ENCODE results near the gene GIT2.
A peak's percentile ranks its signal among the peaks of the same experiment; 100 is the strongest.
"Not testable (repeated sequence)": the region's sequence is repeated elsewhere in the genome, so short reads cannot be mapped to it uniquely, and the experiment has no call there.

Gene GIT2

DNA sequence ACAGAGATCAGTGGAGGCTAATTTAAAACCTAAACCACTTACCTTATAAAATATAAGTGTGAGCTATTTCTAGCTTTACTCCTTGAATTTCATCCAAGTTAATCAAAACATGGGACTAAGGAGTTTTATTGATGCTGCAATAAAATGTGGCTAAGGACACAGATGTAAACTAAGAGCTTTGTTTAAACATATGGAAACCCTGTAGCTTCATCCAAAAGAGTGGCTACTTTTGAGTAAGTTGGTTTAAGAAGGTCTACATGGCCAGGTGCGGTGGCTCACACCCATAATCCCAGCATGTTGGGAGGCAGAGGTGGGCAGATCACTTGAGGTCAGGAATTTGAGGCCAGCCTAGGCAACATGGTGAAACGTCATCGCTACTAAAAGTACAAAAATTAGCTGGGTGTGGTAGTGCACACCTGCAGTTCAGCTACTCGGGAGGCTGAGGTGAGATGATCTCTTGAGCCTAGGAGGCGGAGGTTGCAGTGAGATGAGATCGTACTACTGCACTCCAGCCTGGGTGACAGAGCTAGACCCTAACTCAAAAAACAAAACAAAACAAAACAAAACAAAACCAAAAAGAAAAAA, 55.7 kb downstream of the GIT2 start:
- DNase-seq = no peak

DNA sequence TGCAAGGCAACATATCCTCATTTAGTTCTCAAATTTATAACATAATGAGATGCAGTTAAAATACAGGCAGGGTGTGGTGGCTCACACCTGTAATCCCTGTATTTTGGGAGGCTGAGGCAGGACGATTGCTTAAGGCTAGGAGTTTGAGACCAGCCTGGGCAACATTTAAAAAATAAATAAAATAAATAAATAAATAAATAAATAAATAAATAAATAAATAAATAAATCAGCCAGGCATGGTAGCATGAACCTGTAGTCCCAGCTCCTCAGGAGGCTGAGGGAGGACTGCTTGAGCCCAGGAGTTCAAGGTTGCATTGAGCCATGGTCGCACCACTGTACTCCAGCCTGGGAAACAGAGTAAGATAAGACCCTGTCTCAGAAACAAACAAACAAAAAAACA, 56.7 kb downstream of the GIT2 start:
- no peak for DNase-seq

DNA sequence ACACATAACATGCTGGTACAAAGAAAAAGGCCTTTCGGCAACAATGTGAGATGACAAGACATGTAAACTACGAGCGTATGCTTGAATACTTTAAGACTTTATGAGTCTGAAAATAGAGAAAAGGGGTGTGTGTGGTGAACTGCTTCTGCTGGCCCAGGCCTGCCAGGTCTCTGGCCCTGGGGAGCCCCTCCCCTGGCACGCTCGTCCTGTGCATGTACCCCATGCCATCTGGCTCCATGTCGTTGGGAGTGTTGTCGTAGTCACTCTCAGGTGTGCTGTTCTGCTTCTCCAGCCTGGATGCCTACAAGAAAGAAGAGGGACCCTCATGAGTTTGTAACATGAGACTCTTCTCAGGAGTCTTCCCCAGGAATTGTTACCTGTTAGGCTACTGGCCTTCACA, 57.2 kb downstream of the GIT2 start:
- DNase-seq = no peak

DNA sequence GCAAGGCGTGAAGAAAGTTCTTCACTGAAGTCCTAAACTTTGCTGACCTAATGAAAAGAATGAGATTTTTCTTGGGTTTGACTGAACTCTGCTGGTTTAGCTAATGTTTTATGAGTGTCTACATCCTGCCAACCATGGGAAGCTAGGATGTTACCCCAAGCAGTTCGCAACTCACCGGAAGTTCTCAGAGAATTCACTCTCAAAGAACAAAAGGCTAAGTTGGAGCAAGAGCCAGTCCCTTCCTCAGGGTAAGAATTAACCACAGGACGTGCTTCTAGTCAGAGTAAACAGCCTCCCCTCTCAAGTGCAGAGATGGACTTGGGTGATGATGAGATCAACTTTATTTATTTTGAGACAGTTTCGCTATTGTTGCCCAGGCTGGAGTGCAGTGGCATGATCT, 58.8 kb downstream of the GIT2 start:
- no peak for DNase-seq

DNA sequence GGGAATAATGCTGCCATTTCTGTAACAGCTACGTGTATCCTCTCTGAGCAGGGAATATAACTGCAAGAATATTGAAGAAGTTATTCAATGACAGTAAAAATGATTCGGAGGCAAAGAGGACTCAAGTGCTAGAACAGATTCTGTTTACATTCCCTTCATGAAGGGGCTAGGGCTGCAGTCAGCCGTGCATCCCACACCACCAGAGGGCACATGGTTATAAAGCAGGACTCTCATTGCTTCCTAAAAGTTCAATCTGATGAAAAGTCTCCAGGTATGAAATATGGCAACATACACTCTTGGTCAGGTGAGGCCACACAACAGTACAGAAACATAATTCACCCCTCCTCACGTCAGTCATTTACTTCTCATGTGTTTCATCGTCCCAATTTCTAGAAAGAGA, 62.1 kb downstream of the GIT2 start:
- no peak for DNase-seq

DNA sequence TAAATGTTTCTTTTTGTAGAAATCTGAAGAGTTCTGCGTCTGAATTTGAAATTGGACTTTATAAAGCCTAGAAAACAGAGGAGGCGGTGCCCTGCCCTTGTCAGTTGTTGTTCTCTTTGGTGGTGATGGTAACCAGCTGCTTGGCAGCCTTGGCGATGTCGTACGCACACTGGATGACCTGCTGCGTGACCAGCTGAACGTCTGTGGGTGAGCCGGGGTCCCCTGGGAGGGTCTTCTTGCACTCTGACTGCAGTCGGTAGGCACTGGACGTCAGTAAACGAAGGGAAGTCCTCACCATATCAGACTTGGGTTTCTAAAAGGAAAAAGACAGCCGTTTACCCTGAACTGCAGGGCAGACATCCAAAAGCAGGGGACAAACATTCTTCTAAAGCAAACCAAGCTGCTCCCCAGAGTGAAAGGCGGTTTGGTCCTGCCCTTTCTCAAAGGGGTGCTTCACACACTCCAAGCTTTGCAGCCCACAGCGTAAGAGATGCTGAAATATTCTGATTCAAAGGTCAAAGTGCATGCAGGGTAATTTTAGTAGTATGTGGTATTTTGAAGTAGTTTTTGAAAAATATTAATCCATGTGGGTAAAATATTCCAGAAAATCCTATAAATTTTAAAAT, 63.2 kb downstream of the GIT2 start:
- no peak for DNase-seq

DNA sequence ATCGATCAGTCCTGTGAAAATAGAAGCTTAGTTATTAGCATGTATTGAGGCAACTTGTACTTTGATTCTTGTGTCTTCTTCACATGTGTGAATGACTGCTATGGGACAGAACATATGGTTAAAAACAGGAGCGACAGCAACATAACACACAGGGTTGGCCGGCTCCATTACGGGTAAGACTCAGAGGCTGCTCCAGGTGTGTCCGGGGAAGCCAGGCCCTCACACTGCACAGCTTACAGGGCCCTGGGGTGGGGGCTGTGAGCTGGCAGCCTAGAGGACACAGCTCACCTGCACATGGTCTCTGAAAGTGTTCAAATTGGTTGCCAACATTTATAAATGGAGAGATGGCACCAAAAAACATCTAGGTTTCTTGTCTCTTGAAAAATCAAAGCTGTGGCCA, 65.0 kb downstream of the GIT2 start:
- no peak for DNase-seq

DNA sequence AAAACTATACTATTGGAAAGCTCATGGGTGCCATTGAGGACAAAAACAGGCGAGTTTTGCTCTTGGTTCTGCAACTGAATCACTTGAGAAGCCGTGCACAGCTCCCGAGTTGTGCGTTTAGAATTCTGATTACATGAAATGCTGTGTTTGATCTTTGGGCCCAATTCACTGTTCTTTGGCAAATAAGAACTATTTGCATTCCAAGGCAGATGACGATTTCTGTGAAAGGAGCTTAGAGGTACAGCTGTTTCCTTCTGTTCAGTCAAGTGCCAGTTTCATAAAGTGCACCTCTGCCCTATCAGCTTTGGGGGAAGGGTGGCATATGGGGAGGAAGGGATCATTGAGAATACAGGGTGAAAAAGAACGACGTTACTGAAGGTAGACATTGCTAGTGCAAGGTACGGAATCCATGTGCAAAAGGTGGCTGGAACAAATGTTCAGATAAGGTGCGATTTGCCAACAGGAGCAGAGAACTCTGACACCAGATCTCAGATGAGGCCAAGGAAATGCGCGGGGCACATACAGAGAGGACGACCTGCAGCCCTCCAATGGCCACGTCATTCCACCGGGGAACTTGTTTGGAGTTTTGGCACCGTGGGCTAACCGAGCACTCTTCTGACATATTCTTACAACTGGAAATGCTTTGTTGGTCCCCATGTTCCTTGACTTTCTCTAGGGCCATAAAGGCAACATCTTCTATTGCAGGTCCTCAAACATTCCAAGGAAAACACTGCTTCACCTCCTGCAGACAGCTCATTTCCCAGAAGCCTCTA, 66.0 kb downstream of the GIT2 start:
- no peak for DNase-seq

DNA sequence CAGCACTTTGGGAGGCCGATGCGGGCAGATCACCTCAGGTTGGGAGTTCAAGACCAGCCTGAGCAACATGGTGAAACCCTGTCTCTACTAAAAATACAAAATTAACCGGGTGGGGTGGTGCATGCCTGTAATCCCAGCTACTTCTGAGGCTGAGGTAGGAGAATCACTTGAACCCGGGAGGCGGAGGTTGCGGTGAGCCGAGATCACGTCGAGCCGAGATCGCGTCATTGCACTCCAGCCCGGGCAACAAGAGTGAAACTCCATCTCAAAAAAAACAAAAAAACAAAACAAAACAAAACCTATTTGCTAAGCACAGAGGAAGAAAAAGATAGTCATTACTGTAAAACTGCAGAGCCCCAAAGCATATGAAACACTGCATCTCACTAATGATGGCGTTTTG, 66.8 kb downstream of the GIT2 start:
- not testable (repeated sequence) for DNase-seq

DNA sequence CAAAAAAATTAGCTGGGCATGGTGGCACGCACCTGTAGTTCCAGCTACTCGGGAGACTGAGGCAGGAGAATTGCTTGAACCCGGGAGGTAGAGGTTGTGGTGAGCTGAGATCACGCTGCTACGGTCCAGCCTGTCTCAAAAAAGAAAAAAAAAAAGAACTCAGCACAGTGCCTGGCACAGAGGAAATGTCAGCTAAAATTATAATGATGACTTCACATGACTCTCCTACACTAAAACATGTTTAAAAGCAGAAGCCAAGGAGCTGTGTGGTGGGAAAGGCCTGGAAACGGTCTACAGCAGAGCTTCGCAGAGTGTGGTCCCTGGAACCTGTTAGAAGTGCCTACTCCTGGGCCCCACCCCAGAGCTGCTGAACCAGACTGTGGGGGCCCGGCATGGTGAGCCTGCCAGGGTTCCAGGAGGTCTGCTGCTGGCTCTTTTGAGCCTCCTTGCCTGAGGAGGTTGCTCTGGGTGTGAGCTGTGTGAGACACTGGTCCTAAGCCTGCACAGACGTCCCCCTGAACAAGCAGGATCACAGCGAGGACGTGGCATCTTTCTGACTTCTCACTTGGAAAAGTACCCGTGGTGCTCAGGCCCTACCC, 68.0 kb downstream of the GIT2 start:
- DNase-seq = no peak

DNA sequence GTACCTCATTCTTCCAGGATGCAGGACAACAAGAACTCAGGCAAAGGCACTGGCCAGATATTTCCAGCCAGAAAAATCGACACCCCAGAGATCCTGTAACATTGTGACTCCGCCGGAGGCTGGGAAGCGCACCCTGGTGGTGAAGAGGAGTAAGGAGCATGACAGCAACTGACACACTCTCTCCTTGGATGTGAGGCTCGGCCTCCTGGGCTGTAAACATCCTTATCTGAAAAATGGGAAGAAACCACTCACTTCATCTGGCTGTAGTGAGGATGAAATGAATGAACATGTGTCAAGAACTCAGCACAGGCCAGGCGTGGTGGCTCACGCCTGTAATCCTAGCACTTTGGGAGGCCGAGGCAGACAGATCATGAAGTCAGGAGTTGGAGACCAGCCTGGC, 68.5 kb downstream of the GIT2 start:
- DNase-seq = peak; percentile 61

DNA sequence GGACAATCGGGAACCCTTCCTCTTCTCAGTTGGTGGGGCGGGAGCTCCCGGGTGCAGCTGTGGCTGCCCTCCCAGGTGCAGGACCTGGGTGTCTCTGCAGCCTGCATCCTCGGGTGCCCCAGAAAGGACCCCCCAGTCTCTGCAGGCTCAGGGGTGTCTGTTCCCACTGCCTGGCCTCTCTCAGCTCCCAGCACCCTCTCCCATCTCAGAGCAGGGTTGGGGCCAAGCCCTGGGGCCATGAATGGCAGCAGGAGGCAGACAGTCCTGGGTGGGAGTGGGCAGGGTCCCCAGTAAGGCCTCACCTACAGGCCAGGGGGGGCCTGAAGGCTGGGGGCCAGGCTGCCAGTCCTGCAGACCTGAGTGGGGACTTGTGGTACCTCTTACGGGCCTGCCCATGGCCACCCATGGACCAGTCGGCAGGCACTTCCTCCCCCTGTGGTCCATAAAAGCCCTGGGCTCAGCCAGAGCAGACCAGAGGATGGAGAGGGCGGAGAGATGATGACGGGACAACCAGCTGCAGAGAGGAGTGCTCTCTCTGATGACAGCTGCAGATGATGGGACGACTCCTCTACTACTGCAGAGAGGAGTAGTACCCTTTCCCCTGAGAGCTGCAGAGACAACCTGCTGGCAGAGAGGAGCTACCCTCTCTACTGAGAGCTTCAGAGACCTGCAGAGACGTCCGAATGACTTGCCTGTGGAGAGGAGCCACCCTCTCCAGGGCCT, 69.5 kb downstream of the GIT2 start:
- DNase-seq = no peak

DNA sequence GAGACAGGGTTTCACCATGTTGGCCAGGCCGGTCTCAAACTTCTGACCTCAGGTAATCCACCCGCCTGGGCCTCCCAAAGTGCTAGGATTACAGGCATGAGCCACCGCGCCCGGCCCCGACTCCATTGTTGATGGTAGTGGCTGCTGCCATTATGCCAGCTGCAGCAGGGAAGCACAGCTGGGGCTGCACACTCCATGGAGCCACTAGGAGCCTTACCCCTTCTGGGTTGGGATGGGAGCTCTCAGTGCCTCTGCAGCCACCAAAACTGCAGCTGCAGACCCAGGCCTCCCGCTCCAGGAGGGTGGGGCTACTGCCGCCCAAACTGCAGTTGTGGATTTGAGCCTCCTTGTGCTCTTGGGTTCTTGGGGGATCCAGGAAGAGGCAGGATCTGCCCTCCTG, 70.2 kb downstream of the GIT2 start:
- DNase-seq = no peak

DNA sequence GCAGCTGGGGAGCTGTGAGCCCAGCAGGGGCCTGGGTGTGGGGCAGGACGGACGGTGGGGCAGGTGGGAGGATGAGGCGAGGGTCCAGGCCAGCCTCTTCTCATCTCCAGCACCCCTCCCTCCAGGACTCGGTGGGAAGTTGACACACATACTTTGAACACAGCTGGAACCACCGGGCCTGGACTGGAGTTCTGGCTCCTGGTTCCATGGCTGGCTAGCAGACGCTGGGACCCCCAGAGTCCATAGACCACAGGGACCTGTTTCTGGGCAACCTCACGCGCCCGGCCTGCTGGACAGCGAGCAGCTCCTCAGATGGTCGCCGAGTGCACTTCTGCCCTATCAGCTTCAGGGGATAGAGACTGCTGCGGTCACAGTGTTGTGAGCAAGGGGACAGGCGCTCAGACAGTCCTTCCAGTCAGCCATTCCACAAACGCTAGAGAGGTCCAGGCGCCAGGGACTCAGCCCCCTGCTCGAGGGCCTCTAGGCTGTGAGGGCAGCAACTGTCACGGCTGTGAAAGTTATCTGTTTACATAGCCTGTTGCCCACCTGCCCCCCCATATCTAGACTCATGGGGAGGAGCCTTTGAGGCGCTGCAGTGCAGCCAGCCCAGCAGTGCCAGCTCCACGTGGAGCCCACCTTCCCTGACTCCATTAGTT, 70.9 kb downstream of the GIT2 start:
- no peak for DNase-seq

DNA sequence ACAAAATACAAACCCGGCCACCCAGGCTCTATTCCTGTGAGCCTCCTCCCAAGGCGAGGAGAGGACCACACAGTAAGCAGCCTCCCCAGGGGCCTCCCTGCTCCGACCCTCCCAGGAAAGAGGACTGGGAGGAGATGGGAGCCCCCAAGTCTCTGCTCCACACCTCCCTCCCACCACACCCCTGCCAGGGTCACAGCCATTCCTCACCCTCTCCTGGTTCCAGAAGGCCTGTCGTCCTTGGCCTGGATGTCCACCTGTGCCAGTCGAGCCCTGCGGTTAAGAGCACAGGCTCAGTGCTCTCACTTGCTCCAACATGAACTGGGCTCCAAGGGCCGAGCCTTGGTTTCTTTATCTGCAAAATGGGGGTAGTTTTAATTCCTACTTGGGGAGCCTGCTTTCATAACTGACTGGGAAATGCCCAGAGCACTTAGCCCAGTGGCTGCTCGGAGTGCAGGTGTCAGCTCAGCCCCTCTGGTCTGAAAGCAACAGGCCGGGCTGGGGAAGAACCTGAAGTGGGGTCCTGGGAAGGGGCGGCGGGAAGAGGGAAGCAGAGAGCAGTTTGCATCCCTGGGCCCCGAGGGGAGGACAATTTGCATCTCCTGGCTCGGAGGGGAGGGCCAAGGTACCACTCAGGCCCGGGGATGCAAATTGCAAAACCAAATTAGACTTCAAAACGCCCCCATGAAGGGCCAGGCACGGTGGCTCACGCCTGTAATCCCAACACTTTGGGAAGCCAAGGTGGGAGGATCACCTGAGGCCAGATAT, 72.5 kb downstream of the GIT2 start:
- DNase-seq = no peak

DNA sequence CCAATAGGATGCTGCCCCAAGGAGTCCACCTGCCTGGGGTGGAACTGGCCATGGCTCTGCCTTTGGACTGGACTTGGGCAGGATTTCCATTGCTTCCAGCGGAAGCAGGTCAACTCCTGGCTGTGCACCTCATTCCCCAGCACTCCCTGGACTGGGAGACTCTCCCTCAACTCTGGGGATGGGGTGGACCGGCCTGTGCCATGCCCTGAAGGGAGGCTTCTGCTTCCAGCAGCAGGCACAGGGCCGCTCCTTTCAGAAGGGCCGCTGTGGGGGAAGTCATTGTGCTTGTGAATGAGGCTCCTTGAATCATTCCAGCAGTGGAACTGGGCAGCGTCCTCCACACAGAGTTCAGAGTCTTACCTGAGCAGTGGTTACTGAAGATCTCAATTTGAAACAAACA, 73.1 kb downstream of the GIT2 start:
- DNase-seq = no peak

DNA sequence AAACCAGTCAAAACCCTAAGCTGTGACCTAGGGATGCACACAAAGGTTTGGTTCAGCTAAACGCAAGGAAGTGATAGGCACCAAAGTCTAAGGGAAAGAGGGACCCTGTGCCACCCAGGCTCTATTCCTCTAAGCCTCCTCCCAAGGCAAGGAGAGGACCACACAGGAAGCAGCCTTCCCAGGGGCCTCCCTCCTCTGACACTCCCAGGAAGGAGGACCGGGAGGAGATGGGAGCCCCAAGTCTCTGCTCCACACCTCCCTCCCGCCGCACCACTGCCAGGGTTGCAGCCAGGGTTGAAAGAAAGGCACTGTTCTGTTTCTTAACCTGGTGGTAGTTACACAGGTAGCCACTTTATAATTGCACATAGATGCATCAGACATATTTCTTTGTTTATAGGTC, 74.2 kb downstream of the GIT2 start:
- DNase-seq = no peak

DNA sequence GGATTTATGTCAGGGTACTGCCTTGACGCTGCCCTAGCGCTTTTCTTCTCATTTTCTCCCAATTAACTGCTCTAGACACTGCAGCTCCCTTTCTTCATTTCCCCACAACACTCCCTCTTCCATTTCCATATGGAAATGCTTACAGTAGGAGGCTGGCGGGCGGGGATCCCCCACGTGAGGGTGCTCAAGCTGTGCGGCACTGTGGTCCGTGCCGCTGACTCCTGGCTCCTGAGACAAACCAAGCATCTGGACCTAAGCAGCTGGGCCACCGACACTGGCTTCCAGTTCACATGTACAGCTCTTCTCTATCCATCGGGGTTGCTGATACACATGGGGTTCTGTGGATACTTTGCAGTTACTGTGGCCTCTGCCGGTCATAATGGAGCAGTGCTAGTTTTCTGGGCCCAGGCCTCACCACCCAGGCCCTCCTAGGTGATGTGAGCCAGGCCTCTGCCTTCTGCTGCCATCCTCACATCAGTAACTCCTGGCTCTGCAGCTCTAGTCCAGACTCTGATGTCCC, 75.8 kb downstream of the GIT2 start:
- DNase-seq = no peak

DNA sequence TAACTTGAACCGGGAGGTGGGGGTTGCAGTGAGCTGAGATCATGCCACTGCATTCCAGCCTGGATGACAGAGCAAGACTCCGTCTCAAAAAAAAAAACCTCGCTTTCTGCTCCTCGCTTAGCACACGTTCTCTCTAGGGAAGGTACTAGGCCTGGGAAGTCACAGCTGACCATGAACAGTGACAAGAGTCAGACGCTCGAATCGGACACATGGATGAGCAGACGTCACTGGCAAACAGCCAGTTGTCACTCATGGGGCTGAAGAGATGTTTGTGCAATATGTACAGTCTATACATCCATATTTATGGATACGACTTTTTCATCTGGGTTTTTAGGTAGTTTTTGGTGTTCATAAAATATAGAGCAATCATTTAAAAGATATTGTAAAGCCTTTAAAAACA, 76.7 kb downstream of the GIT2 start:
- DNase-seq = no peak

DNA sequence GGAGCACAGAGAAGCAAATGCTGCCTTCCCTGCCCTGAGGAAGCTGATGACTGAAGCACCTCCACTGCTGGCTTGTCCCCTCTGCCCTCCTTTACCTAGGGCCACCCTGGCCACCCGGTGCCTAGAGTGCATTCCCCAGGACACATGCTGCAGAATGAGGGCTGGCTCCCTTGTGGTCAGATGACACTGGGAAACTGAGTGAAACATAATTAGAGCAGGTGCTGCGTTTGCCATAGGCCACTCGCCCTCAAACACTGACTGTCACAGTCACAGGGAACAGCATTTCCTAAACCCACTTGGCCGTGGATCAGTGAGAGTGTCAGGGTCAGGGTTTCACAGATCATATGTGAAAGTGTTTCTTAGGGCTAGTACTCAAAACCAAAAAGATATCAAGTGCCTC, 80.1 kb downstream of the GIT2 start:
- DNase-seq = no peak

DNA sequence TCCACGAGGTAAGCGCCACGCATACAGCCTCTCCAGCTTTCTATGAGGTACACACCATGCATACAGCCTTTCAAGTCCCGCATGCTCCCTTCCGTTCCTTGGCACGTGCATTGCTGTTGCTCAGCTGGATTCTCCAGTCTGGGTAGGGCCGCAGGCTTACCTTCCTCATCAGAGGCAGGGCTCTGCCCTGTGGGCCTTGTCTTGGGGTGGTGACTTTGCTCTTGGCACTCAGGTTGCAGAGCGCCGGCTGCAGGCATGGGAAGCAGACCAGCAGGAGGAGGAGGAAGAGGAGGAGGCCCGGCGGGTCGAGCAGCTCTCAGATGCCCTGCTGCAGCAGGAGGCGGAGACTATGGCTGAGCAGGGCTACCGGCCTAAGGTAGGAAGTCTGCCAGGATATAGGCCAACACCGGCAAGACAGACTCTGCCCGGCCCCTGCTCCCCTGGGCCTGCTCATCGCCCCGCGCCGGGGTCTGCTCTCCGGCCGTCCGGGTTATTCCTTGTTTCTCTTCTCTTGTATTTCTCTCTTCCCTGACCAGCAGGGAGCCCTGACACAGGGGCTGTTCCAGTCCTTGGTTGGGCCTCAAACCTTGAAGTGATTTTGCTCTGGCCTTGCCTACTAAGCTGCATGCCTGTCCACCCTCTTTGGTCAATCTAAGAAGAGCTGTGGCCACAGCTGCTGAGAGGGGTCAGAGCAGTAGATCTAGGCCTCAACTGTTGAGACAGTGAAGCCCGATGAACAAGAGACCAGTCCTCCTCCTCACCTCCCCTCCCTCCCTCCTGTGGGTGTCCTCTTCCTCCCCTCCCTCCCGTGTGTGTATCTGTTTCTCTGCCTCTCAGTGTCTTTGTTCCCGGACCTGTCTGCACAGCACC, 80.8 kb downstream of the GIT2 start:
- no peak for DNase-seq
